Testis (tissue), 3 donors: ENCODE measurements around the gene SHQ1. TPM values are rescaled to one million over a fixed set of nuclear protein-coding genes. Genes with fewer than 3 reads are reported as not detected.

Source experiments
- DNase-seq: peaks from one replicate; pipeline ENCODE4 v3.0.0-alpha.2; 2019
- H3K27ac ChIP-seq, 2 donors: fragments of 200-600 bp; sonication (generic); one replicate each; pipeline ENCODE4 v1.5.1; 2019
- H3K27me3 ChIP-seq: fragments of 200-600 bp; sonication (generic); one replicate; pipeline ENCODE4 v1.5.1; 2019
- H3K36me3 ChIP-seq: fragments of 200-600 bp; sonication (generic); one replicate; pipeline ENCODE4 v1.5.1; 2017; ENCODE audit warnings: low read depth; ENCODE audit errors: missing control alignments
- H3K4me1 ChIP-seq: fragments of 200-600 bp; sonication (generic); one replicate; pipeline ENCODE4 v1.5.1; 2019
- H3K4me3 ChIP-seq, 2 donors: fragments of 200-600 bp; sonication (generic); one replicate each; pipeline ENCODE4 v1.5.1; 2017 to 2019
- H3K9me3 ChIP-seq: fragments of 200-600 bp; sonication (generic); one replicate; pipeline ENCODE4 v1.5.1; 2017
- POLR2A ChIP-seq: fragments of 450-650 bp; IDR thresholded peaks from one replicate; pipeline ENCODE4 v1.6.1; 2017; ENCODE audit warnings: antibody characterized with exemption, mild to moderate bottlenecking, moderate library complexity
- WGBS, 2 donors: methylation state at CpG; one replicate each; pipeline ENCODE4 v1.1.5; 2018; 5-methylcytosine and 5-hydroxymethylcytosine counted together
- intact Hi-C: fragments of 100-400 bp; cut with DNase I; formaldehyde crosslinking; loops from one replicate; pipeline ENCODE4 v1.15.1; 2023; ENCODE audit warnings: low total_unique reads
- polyA plus RNA-seq: library from polyadenylated mRNA; stranded (reverse); fragments of 350-450 nt; fragmentation: Illumina TruSeq; extraction: RNeasy Lipid Tissue Mini Kit (QIAGEN cat#74804); gene quantifications from one replicate; pipeline ENCODE4 v1.2.3, GENCODE V29; 2014; ENCODE audit warnings: low read depth, low replicate concordance; ENCODE audit not compliant: insufficient read depth
- total RNA-seq, 2 donors: library from RNA; depleted of rRNA; stranded (reverse); fragments of >200 nt; gene quantifications; one replicate each; pipeline ENCODE4 v1.2.3, GENCODE V29; 2016
- TF ChIP-seq, protein P1 (sequence below), 3 experiments: fragments of 450-650 bp in 2 of 3; fragments of 200-600 bp in 1 of 3; sonication (generic) in 1 of 3; IDR thresholded peaks; one replicate each; pipeline ENCODE4 v1.5.1; 2016 to 2019; ENCODE audit warnings: antibody characterized with exemption in 3 of 3, mild to moderate bottlenecking in 2 of 3, moderate library complexity in 1 of 3

Gene SHQ1
- total and polyA plus RNA-seq, 3 donors from 2014 or later, result 20.1 to 26.9 (median 21.2) TPM

DNA sequence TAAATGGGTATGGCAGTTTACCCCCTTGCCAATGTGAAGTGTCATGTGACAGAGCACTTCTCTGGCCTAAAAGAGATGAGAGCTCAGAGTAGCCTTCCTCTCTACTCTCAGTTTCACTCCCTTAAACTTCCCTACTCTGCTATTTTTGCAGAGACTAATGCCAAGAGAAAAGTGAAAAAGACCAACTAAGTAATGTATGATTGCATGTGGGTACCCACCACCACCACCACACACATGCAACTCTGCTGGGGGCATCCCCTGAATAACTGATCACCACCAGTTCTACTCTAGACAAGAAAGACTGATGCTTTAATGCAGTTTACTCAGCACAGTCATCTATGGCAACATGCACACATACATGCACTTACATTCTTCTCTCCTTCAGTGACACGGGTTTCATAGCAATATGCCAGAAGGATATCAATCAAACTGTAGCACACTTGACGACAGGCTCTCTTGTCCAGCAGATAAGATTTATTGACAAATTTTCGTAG lies 31.3 kb downstream of the SHQ1 start:
- no peak for DNase-seq
- Histone ChIP-seq H3K4me1 (peaks cover 14% of the 10 kb centered on the region), H3K4me3 (no peak overlapping the region), H3K9me3 (no peaks in the 10 kb centered on the region), H3K36me3 (no peaks in the 10 kb centered on the region), H3K27me3 (no peaks in the 10 kb centered on the region), H3K27ac (no peak overlapping the region)
- TF ChIP-seq, protein P1, sequence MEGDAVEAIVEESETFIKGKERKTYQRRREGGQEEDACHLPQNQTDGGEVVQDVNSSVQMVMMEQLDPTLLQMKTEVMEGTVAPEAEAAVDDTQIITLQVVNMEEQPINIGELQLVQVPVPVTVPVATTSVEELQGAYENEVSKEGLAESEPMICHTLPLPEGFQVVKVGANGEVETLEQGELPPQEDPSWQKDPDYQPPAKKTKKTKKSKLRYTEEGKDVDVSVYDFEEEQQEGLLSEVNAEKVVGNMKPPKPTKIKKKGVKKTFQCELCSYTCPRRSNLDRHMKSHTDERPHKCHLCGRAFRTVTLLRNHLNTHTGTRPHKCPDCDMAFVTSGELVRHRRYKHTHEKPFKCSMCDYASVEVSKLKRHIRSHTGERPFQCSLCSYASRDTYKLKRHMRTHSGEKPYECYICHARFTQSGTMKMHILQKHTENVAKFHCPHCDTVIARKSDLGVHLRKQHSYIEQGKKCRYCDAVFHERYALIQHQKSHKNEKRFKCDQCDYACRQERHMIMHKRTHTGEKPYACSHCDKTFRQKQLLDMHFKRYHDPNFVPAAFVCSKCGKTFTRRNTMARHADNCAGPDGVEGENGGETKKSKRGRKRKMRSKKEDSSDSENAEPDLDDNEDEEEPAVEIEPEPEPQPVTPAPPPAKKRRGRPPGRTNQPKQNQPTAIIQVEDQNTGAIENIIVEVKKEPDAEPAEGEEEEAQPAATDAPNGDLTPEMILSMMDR (IDR thresholded peaks at IDR 0.05), result no peak
- no peak for TF ChIP-seq POLR2A
- intact Hi-C loops, result no loop called here
- 76 to 82% methylated on average over 3 of the region's 3 CpGs for WGBS, 2 donors

DNA sequence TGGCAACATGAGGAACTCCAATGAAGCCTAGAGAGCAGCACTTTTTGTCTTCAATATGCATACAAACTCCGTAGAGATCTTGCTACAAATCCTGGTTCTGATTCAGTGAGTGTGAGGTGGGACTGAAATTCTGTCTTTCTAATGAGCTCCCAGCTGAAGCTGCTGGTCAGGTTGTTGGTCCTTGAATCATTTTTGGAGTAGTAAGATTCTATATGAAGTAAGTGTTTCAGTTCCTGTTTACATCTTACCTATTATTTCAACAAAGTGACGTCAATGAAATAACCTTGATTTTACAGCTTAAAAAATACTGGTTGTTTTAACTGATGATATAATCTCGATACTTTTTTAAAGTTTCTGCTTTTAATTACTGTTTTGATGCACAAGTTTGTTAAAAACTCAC lies 33.9 kb downstream of the SHQ1 start:
- Histone ChIP-seq H3K36me3 (no peaks in the 10 kb centered on the region), H3K4me3 (no peak overlapping the region), H3K27me3 (no peaks in the 10 kb centered on the region), H3K4me1 (no peaks in the 10 kb centered on the region), H3K27ac (no peak overlapping the region), H3K9me3 (no peaks in the 10 kb centered on the region)
- no peak for DNase-seq
- TF ChIP-seq, protein P1 (IDR thresholded peaks at IDR 0.05), result no peak
- TF ChIP-seq POLR2A, result no peak
- WGBS, 2 donors, result 85 to 92% methylated on average over 3 of the region's 3 CpGs
- intact Hi-C loops, result no loop called here

DNA sequence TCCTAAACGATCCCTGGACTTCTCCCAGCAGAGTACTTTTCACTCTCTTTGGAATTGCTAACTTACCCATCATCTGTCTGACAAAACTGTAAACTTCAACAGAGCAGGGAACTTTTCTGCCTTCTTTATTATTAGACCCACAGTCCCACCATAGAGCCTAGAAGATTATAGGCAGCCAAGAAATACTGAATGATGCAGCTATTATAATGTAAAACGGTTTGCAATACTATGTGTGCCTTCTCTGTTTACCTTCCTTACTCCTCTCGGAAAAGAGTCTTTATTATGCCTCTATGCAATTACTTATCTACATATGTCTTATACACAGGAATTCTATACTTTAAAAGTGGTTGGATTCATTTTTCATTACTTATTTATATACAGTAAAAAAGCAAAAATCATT lies 36.0 kb downstream of the SHQ1 start:
- H3K27ac ChIP-seq, result no peak overlapping the region
- no peaks in the 10 kb centered on the region for H3K4me1 ChIP-seq
- H3K36me3 ChIP-seq, result no peaks in the 10 kb centered on the region
- intact Hi-C loops, result no loop called here
- no peak for DNase-seq
- H3K4me3 ChIP-seq, result no peak overlapping the region
- no peaks in the 10 kb centered on the region for H3K27me3 ChIP-seq
- H3K9me3 ChIP-seq, result no peaks in the 10 kb centered on the region
- 82 to 89% methylated on average over 3 of the region's 3 CpGs for whole genome bisulfite sequencing, 2 donors
- no peak for TF ChIP-seq POLR2A
- TF ChIP-seq, protein P1 (IDR thresholded peaks at IDR 0.05), result no peak

DNA sequence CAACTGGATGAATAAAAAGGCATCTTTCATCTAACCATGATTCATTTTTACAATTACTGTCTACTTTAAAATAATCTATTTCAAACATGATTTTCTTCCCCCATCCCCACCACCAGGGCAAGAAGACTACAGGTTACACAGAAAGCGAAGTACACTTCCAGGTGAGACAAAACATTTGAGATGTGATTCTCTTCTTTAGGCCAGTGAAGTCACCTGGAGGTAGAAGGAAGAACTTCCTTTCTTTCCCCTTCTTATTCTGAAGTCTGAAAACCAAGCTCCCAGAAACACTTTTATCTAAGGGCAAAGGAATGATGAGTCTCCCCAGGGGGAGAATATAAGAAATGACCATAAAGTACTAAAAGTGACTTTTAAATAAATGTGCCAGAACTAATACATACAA lies 36.7 kb downstream of the SHQ1 start:
- Histone ChIP-seq H3K4me1 (peaks cover under 1% of the 10 kb centered on the region), H3K27me3 (no peaks in the 10 kb centered on the region), H3K27ac (no peak overlapping the region), H3K36me3 (no peaks in the 10 kb centered on the region), H3K9me3 (no peaks in the 10 kb centered on the region), H3K4me3 (no peak overlapping the region)
- TF ChIP-seq, protein P1 (IDR thresholded peaks at IDR 0.05), result peak in 1 of 3 experiments; percentile 10
- TF ChIP-seq POLR2A, result no peak
- intact Hi-C loops, result no loop called here
- DNase-seq, result no peak
- WGBS, 2 donors, result 98 to 100% methylated on average over 1 of the region's 1 CpG

DNA sequence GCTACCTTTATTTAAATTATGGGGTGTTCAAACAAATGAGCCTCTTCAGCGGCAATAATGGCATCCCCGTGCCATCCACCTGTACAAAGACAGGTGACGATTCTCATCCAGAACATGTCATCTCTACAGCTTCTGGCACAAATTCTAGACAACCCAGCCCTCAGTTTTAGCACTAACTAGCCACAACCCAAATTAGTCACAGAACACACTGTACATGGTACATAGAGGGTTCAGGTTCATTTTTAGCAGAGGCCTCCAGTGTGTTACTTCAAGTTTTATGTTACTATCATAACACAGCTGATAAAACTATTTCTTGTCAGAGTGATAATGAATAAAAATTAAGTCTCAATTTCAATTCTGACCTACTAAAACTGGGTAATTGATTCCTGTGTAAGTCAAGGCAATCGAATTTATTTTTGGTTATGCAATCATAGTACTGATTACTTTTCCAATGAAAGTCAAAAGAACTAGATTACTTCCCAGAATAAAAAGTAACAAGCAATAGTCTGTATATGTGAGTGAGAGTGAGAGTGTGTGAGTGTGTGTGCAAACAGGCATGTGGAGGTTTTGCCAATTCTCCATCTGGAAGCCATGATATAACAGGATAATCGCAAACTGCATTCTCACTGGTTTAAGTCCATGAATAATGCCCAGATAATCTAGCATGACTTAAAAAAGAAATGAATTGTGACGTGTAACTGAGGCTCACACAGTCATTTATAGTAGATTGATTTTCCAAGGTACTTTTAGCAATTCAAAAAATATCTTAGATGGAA lies 37.4 kb downstream of the SHQ1 start:
- Histone ChIP-seq H3K36me3 (no peaks in the 10 kb centered on the region), H3K4me3 (no peak overlapping the region), H3K27ac (no peak overlapping the region), H3K27me3 (no peaks in the 10 kb centered on the region), H3K4me1 (peaks cover 3% of the 10 kb centered on the region), H3K9me3 (no peaks in the 10 kb centered on the region)
- WGBS, 2 donors, result 90 to 92% methylated on average over 6 of the region's 6 CpGs
- TF ChIP-seq POLR2A, result no peak
- TF ChIP-seq, protein P1 (IDR thresholded peaks at IDR 0.05), result no peak
- no peak for DNase-seq
- intact Hi-C loops, result no loop called here
